ENCODE results near the gene HIPK2. TPM values are rescaled to one million over a fixed set of nuclear protein-coding genes. Genes with fewer than 3 reads are reported as not detected.

The HIPK2 gene
- total and polyA plus RNA-seq, 2 of the 4 experiments (the other 2 are of a cell fraction), result 22.0 to 27.1 TPM

DNA sequence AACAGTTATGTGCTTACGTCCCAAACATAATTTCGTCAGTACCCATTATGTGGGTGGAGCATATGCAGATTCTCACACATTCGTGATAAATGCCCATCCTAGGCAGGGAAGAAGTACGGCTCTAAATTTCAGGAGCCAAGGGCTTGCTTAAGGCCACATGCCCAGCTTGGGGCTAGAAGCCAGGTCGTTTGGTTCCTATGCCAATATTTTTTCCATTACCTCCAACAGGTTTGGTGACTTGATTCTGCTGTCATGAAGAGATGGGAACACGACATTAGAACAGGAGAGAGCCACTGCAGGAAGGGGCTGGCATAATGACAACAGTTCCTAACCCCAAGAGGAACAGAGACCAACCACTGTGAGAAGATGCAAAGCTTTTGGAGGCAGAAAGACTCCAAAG lies 85.1 kb downstream of the HIPK2 start:
- H2BK5ac ChIP-seq (ENCODE audit: low read depth, low read length, poor library complexity, severe bottlenecking), result no peak overlapping the region
- H3K56ac ChIP-seq (ENCODE audit: extremely low read depth, insufficient read depth, low read length), result no peak overlapping the region
- no CpG with 5 or more reads among the region's 6 CpGs for WGBS, 2 experiments (ENCODE audit: extremely low coverage in 2 of 2, insufficient read length in 1 of 2)
- peaks cover 37% of the 10 kb centered on the region for H3K4me1 ChIP-seq (ENCODE audit: control insufficient read depth, insufficient read depth, low read length)
- H2AK5ac ChIP-seq (ENCODE audit: low read depth, low read length), result no peak overlapping the region
- no peak overlapping the region for H2AK9ac ChIP-seq (replicated peaks; ENCODE audit: low read depth, low read length, poor library complexity)
- H3K4me2 ChIP-seq (ENCODE audit: low read depth, low read length), result no peak overlapping the region
- H3K27ac ChIP-seq (ENCODE audit: insufficient read depth, low read length), result no peak overlapping the region
- H3K9ac ChIP-seq (ENCODE audit: low read depth, low read length), result no peak overlapping the region
- H2BK120ac ChIP-seq (ENCODE audit: low read depth, low read length), result no peak overlapping the region
- H3K4ac ChIP-seq (ENCODE audit: low read depth, low read length), result peak overlapping the region; percentile 48; the same call in 1 of the 2 replicates
- peak overlapping the region; percentile 51; the same call in 1 of the 2 replicates for H3K23ac ChIP-seq (ENCODE audit: low read depth, low read length)
- no peaks in the 10 kb centered on the region for H3K9me3 ChIP-seq (ENCODE audit: control insufficient read depth, insufficient read depth, low read length)
- CTCF ChIA-PET, result interaction anchor here (0.7 kb wide), 1 partner anchor 47 kb away, joined by 3 read pairs; no protein-coding TSS in a partner anchor
- intact Hi-C loops (cut with micrococcal nuclease) (no loop called here), in situ Hi-C loops (cut with MboI; ENCODE audit: low sequenced_read_pairs) (no loop called here), dilution Hi-C loops (cut with HindIII; ENCODE audit: low sequenced_read_pairs, unreplicated experiment) (no loop called here)
- no peak overlapping the region for H4K91ac ChIP-seq (ENCODE audit: insufficient read depth, low read depth, low read length)
- no peak overlapping the region for H4K8ac ChIP-seq (ENCODE audit: low read depth in 2 of 2, low read length in 2 of 2)
- H4K5ac ChIP-seq (ENCODE audit: low read depth, low read length), result no peak overlapping the region
- no peak for ATAC-seq (ENCODE audit: low read depth)
- H3K14ac ChIP-seq (replicated peaks; ENCODE audit: low read depth, low read length), result no peak overlapping the region
- DNase-seq, result no peak
- H2AFZ ChIP-seq (replicated peaks; ENCODE audit: low read length, poor library complexity), result no peak overlapping the region
- H2BK20ac ChIP-seq (ENCODE audit: low read depth, low read length), result no peak overlapping the region
- H3K9me1 ChIP-seq (ENCODE audit: insufficient read depth, low read length), result peaks cover 40% of the 10 kb centered on the region
- no TSS peak for BruUV-seq (replicated peaks)
- H3K4me3 ChIP-seq (ENCODE audit: insufficient read depth, low read depth, low read length), result no peak overlapping the region
- H3K18ac ChIP-seq (ENCODE audit: low read depth, low read length), result no peak overlapping the region
- no peaks in the 10 kb centered on the region for H3K27me3 ChIP-seq (ENCODE audit: control insufficient read depth, insufficient read depth, low read length)
- TF ChIP-seq FOS (IDR thresholded peaks at IDR 0.05; ENCODE audit: low read depth, low read length) (no peak), POLR2A (IDR thresholded peaks at IDR 0.05; ENCODE audit: low read depth, low read length) (no peak), BHLHE40 (IDR thresholded peaks at IDR 0.05; ENCODE audit: low read depth, low read length) (no peak), CHD1 (IDR thresholded peaks at IDR 0.05; ENCODE audit: low read depth, low read length) (no peak), MAZ (IDR thresholded peaks at IDR 0.05; ENCODE audit: borderline replicate concordance, low read depth, low read length) (no peak), MAFK (IDR thresholded peaks at IDR 0.05; ENCODE audit: low read depth, low read length) (no peak), RFX5 (IDR thresholded peaks at IDR 0.05; ENCODE audit: low read depth, low read length) (no peak), RCOR1 (IDR thresholded peaks at IDR 0.05; ENCODE audit: insufficient replicate concordance, low read length) (no peak), RAD21 (IDR thresholded peaks at IDR 0.05; ENCODE audit: low read length) (no peak), SMC3 (IDR thresholded peaks at IDR 0.05; ENCODE audit: low read depth, low read length) (no peak), CEBPB (IDR thresholded peaks at IDR 0.05; ENCODE audit: low read depth, low read length) (no peak), USF2 (IDR thresholded peaks at IDR 0.05; ENCODE audit: low read depth, low read length) (no peak), CTCF (conservative IDR thresholded peaks at IDR 0.05; ENCODE audit: low read depth, low read length) (no peak), NFE2L2 (IDR thresholded peaks at IDR 0.05; ENCODE audit: low read depth, low read length) (no peak), MXI1 (IDR thresholded peaks at IDR 0.05; ENCODE audit: borderline replicate concordance, low read depth, low read length) (no peak)
- TF ChIP-seq, protein P1, sequence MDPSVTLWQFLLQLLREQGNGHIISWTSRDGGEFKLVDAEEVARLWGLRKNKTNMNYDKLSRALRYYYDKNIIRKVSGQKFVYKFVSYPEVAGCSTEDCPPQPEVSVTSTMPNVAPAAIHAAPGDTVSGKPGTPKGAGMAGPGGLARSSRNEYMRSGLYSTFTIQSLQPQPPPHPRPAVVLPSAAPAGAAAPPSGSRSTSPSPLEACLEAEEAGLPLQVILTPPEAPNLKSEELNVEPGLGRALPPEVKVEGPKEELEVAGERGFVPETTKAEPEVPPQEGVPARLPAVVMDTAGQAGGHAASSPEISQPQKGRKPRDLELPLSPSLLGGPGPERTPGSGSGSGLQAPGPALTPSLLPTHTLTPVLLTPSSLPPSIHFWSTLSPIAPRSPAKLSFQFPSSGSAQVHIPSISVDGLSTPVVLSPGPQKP (IDR thresholded peaks at IDR 0.05; ENCODE audit: borderline replicate concordance, low read depth, low read length), result no peak
- peaks cover 59% of the 10 kb centered on the region for H3K36me3 ChIP-seq (ENCODE audit: control insufficient read depth, insufficient read depth, low read length)
- H4K20me1 ChIP-seq (ENCODE audit: insufficient read depth, low read length), result peaks cover 85% of the 10 kb centered on the region
- peaks cover 57 to 93% of the 10 kb centered on the region in 2 experiments for H3K79me1 ChIP-seq (ENCODE audit: low read depth in 1 of 2, low read length in 2 of 2)
- no peak overlapping the region for H2BK15ac ChIP-seq (ENCODE audit: low read depth, low read length)
- POLR2A ChIA-PET (ENCODE audit: unreplicated experiment), result no interaction called here

All from IMR-90 (cell line).